Spleen (tissue), 11 donors: ENCODE results near the gene SRRM2. TPM values are rescaled to one million over a fixed set of nuclear protein-coding genes. Genes with fewer than 3 reads are reported as not detected.

Source experiments
- DNase-seq: peaks from one replicate; pipeline ENCODE4 v3.0.0-alpha.2; 2020
- H3K27ac ChIP-seq, 8 donors: fragments of 200-600 bp; sonication (generic) in 7 of 8; 1 replicate in 4 of 8; 2 replicates in 4 of 8; pipeline versions ENCODE4 v1.5.0 to v1.8.0; 2016 to 2021; ENCODE audit warnings: inconsistent platforms in 4 of 8, mild to moderate bottlenecking in 4 of 8, moderate library complexity in 1 of 8
- H3K27me3 ChIP-seq, 7 donors: fragments of 200-600 bp; sonication (generic) in 6 of 7; replicated peaks in 1 of 7; 1 replicate in 4 of 7; 2 replicates in 3 of 7; pipeline versions ENCODE4 v1.5.0 to v1.8.0; 2016 to 2021; ENCODE audit warnings: inconsistent platforms in 3 of 7, mild to moderate bottlenecking in 1 of 7
- H3K36me3 ChIP-seq, 6 donors: fragments of 200-600 bp; sonication (generic) in 5 of 6; 1 replicate in 4 of 6; 2 replicates in 2 of 6; pipeline versions ENCODE4 v1.5.0 to v1.8.0; 2016 to 2021; ENCODE audit warnings: inconsistent platforms in 2 of 6
- H3K4me1 ChIP-seq, 6 donors: fragments of 200-600 bp; sonication (generic) in 5 of 6; 1 replicate in 3 of 6; 2 replicates in 3 of 6; pipeline versions ENCODE4 v1.5.0 to v1.8.0; 2016 to 2021; ENCODE audit warnings: inconsistent platforms in 3 of 6
- H3K4me3 ChIP-seq, 8 donors: fragments of 200-600 bp; sonication (generic) in 7 of 8; 1 replicate in 4 of 8; 2 replicates in 4 of 8; pipeline versions ENCODE4 v1.5.0 to v1.8.0; 2016 to 2021; ENCODE audit warnings: inconsistent platforms in 4 of 8, mild to moderate bottlenecking in 4 of 8, moderate library complexity in 2 of 8
- H3K9me3 ChIP-seq, 8 donors: fragments of 200-600 bp; sonication (generic) in 7 of 8; 1 replicate in 4 of 8; 2 replicates in 4 of 8; pipeline versions ENCODE4 v1.5.0 to v1.8.0; 2016 to 2021; ENCODE audit warnings: inconsistent platforms in 4 of 8
- POLR2A ChIP-seq, 3 donors: fragments of 450-650 bp; IDR thresholded peaks; one replicate each; pipeline ENCODE4 v1.5.1; 2017; ENCODE audit warnings: antibody characterized with exemption in 3 of 3, mild to moderate bottlenecking in 1 of 3
- POLR2AphosphoS5 ChIP-seq, 3 donors: sonication (generic); formaldehyde crosslinking; IDR thresholded peaks; one replicate each; pipeline ENCODE4 v1.5.1; 2017; ENCODE audit warnings: antibody characterized with exemption in 3 of 3
- WGBS, 5 donors: extraction: QIAGEN DNeasy Blood & Tissue Kit in 3 of 5; methylation state at CpG; one replicate each; pipeline versions ENCODE4 v1.1.5 to v1.1.7; 2013 to 2018; 5-methylcytosine and 5-hydroxymethylcytosine counted together
- intact Hi-C: fragments of 100-400 bp; cut with DNase I; formaldehyde crosslinking; loops from one replicate; pipeline ENCODE4 v1.15.0; 2023; ENCODE audit warnings: low total_unique reads
- polyA plus RNA-seq, 3 donors: library from polyadenylated mRNA; stranded (reverse); fragments of 200-250 nt; gene quantifications; one replicate each; pipeline ENCODE4 v1.2.1, GENCODE V29; 2013
- total RNA-seq, 7 donors: library from RNA; depleted of rRNA in 3 of 7; stranded (reverse); fragments of >200 nt in 3 of 7; fragmentation: NEBNext Ultra II Directional in 4 of 7; extraction: Animal tissue kit (Norgen Biotek cat#: 25700) in 4 of 7; gene quantifications; one replicate each; pipeline versions ENCODE4 v1.1.0 to v1.2.1, GENCODE V29; 2016 to 2021
- TF ChIP-seq, protein P1 (sequence below), 11 experiments: fragments of 200-600 bp in 7 of 11; fragments of 450-650 bp in 4 of 11; sonication (generic) in 4 of 11; IDR thresholded peaks in 8 of 11; conservative IDR thresholded peaks in 3 of 11; 1 replicate in 7 of 11; 2 replicates in 4 of 11; pipeline versions ENCODE4 v1.4.0 to v1.8.0; 2016 to 2021; ENCODE audit warnings: antibody characterized with exemption in 11 of 11, inconsistent platforms in 4 of 11, mild to moderate bottlenecking in 1 of 11
- donor health status: healthy with polysubstance abuse.
- donor health status: DM: no; HTN: no; CAD: no; lungs with moderate emphysema.
- donor health status: DM: no; HTN: no; CAD: no.
- donor health status: Bipolar disorder and iron deficiency.
- donor health status: healthy.
- donor health status: DM: no; HTN: no; CAD: no.
- donor health status: DM: yes; HTN: yes; CAD: no.

Gene SRRM2
- total and polyA plus RNA-seq, 10 donors: 239 to 1,169 (median 839) TPM

DNA sequence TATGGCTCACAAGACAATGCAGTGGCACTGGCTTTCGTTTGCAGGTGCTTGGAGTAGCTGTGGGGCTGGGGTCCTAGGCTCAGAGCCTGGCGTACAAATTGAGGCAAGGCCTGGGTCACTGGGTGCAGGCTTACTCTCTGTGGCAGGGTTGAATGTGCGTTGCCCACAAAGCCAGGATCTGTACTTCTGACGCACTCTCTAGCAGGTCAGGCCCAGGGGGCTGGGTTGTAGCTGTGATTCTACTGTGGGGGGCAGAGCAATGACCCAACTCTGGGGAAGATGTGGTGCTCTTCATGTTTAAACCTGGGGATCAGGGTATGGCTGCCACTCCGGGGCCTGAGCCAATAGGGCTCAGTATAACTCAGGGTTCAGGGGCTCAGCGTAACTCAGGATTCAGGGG is 58.2 kb downstream of the SRRM2 start:
- Histone ChIP-seq H3K4me3 (no peak overlapping the region), H3K36me3 (no peaks in the 10 kb centered on the region), H3K4me1 (no peaks in the 10 kb centered on the region), H3K27ac (no peak overlapping the region), H3K27me3 (peaks cover 0 to 52% (median 0%) of the 10 kb centered on the region in 7 donors), H3K9me3 (no peaks in the 10 kb centered on the region)
- TF ChIP-seq, protein P1, sequence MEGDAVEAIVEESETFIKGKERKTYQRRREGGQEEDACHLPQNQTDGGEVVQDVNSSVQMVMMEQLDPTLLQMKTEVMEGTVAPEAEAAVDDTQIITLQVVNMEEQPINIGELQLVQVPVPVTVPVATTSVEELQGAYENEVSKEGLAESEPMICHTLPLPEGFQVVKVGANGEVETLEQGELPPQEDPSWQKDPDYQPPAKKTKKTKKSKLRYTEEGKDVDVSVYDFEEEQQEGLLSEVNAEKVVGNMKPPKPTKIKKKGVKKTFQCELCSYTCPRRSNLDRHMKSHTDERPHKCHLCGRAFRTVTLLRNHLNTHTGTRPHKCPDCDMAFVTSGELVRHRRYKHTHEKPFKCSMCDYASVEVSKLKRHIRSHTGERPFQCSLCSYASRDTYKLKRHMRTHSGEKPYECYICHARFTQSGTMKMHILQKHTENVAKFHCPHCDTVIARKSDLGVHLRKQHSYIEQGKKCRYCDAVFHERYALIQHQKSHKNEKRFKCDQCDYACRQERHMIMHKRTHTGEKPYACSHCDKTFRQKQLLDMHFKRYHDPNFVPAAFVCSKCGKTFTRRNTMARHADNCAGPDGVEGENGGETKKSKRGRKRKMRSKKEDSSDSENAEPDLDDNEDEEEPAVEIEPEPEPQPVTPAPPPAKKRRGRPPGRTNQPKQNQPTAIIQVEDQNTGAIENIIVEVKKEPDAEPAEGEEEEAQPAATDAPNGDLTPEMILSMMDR (IDR thresholded peaks at IDR 0.05 in 8 of 11, conservative IDR thresholded peaks at IDR 0.05 in 3 of 11): no peak
- TF ChIP-seq POLR2AphosphoS5 (IDR thresholded peaks at IDR 0.05): no peak
- peak; percentile 40 for DNase-seq
- WGBS, 5 donors: 77 to 89% (median 86%) methylated on average over 6 of the region's 6 CpGs
- intact Hi-C loops: no loop called here

DNA sequence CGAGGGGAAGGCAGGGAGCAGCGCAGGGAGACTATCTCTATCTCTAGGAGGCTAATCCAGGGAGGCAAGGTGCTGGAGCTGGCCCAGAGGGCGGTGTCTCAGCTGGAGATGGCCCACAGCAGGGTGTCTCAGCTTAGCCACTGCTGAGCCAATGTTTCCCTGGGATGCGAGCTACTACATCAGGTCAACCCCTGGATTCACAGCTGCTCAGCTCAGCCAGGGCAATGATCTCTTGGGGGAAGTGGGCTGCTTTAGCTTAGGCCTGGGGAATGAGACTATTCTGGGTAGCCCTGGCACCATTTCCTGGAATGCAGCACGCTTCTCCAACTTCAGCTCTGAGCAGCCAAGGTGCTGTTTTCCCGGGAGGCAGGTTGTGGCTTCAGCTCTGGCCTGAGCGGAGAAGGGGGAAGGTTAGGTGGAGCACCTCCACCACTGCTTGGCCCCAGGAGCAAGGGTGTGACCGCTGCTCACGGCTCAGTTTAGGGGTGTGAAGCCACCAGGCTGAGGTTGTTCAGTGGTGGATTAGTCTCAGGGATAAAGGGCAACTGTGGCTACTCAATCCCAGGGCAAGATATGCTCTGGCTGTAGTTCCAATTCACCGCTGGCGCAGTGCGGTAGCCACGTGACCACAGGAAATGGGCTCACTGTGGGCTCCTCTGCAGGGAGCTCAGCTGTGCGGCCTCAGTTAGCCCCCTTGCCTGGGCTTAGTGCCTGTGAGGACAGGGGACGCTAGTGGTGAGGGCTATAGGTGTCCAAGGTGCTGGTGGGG is 59.4 kb downstream of the SRRM2 start:
- peak; percentile 28 for DNase-seq
- H3K27ac ChIP-seq: no peak overlapping the region
- no peak for TF ChIP-seq POLR2AphosphoS5 (IDR thresholded peaks at IDR 0.05)
- no peak for TF ChIP-seq POLR2A (IDR thresholded peaks at IDR 0.05)
- TF ChIP-seq, protein P1 (IDR thresholded peaks at IDR 0.05 in 8 of 11, conservative IDR thresholded peaks at IDR 0.05 in 3 of 11): no peak
- intact Hi-C loops: no loop called here
- peaks cover 0 to 3% (median 0%) of the 10 kb centered on the region in 6 donors for H3K4me1 ChIP-seq
- peaks cover 0 to 55% (median 3%) of the 10 kb centered on the region in 7 donors for H3K27me3 ChIP-seq
- no peak overlapping the region for H3K4me3 ChIP-seq
- 66 to 76% (median 75%) methylated on average over 13 to 15 of the region's 15 CpGs for WGBS, 5 donors
- H3K9me3 ChIP-seq: no peaks in the 10 kb centered on the region
- no peaks in the 10 kb centered on the region for H3K36me3 ChIP-seq

DNA sequence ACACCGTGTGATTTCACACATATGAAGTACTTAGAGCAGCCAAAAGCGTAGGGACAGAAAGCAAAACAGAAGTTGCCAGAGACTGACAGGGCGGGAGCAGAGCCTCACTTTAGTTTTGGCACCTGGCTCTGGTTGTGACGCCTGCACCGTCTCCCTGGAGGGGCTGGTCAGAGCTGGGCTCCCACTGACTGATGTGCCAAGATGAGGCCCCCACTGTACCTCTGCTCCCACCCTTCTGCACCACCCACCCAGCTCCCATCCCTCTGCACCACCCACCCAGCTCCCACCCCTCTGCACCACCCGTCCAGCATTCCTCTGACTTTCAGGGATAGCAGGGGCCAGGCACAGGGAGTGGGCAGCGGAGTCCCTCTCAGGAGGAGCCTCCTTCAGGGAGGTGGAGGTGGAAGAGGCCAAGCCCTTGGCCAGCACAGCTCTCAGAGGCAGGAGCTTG is 61.4 kb downstream of the SRRM2 start:
- no peaks in the 10 kb centered on the region for H3K9me3 ChIP-seq
- intact Hi-C loops: no loop called here
- H3K4me1 ChIP-seq: peaks cover 0 to 9% (median 0%) of the 10 kb centered on the region in 6 donors
- TF ChIP-seq POLR2AphosphoS5 (IDR thresholded peaks at IDR 0.05) (no peak), POLR2A (IDR thresholded peaks at IDR 0.05) (no peak)
- TF ChIP-seq, protein P1 (IDR thresholded peaks at IDR 0.05 in 8 of 11, conservative IDR thresholded peaks at IDR 0.05 in 3 of 11): no peak
- peaks cover 0 to 72% (median 5%) of the 10 kb centered on the region in 7 donors for H3K27me3 ChIP-seq
- H3K36me3 ChIP-seq: no peaks in the 10 kb centered on the region
- H3K4me3 ChIP-seq: no peak overlapping the region
- H3K27ac ChIP-seq: no peak overlapping the region
- peak; percentile 36 for DNase-seq
- WGBS, 5 donors: 59 to 77% (median 69%) methylated on average over 7 of the region's 7 CpGs

DNA sequence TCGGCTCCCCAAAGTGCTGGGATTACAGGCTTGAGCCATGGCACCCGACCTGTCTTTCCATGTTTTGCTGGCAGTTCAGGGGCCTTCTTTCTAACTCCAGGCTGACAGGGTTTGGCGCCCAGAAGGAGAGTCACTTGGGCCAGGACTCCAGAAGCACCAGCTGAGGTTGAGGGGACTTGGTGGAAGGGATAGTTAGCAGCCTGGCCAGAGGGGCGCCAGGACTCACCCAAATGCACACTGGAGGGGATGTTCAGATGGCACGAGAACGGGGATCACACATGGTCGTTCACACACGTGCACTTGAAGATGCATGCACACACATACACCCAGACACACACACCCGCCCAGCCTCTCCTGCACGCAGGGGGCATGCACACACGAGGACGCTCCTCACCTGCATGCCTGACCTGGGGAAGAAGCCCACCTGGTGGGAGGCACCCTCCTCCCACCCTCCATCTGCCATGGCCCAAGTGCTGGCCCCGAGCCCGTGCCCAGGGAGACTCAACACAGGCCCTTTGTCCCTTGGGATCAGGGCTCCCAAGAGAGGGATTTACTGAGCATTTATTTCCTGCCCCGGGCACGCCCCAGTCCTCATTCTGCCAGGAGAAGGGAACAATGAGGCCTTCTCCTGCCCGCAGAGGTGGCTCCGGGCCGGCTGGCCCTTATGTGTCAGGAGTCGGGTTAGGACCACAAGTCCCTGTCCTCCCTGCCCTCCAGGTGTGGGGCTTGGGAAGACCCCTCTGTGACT is 62.3 kb downstream of the SRRM2 start:
- TF ChIP-seq POLR2AphosphoS5 (IDR thresholded peaks at IDR 0.05) (no peak), POLR2A (IDR thresholded peaks at IDR 0.05) (no peak)
- TF ChIP-seq, protein P1 (IDR thresholded peaks at IDR 0.05 in 8 of 11, conservative IDR thresholded peaks at IDR 0.05 in 3 of 11): no peak
- 83 to 93% (median 85%) methylated on average over 16 to 20 of the region's 20 CpGs for WGBS, 5 donors
- H3K36me3 ChIP-seq: no peaks in the 10 kb centered on the region
- no peak overlapping the region for H3K4me3 ChIP-seq
- no peaks in the 10 kb centered on the region for H3K9me3 ChIP-seq
- peak; percentile 48 for DNase-seq
- H3K4me1 ChIP-seq: peaks cover 0 to 9% (median 0%) of the 10 kb centered on the region in 6 donors
- intact Hi-C loops: no loop called here
- H3K27ac ChIP-seq: no peak overlapping the region
- H3K27me3 ChIP-seq: peaks cover 0 to 80% (median 5%) of the 10 kb centered on the region in 7 donors
